HG03039 (cell line): Measurements from ENCODE around the gene KRTAP9-6.
"Not testable (repeated sequence)": the region's sequence is repeated elsewhere in the genome, so short reads cannot be mapped to it uniquely, and the experiment has no call there.

Experiments
- ATAC-seq: cut with Tn5 transposase; IDR thresholded peaks from one replicate; pipeline ENCODE4 v1.9.1; 2021; ENCODE audit warnings: mild to moderate bottlenecking, moderate library complexity; ENCODE audit not compliant: unreplicated experiment

The KRTAP9-6 gene

GRCh38 chr17:41265078-41265477 is at the start of gene KRTAP9-6:
KRTAP9-6 (plus strand) TSS chr17:41265378; CDS start chr17:41265378, 0 bp downstream.
- no peak for ATAC-seq

- no peak for ATAC-seq
Observed at GRCh38 chr17:41215681-41216080, 49.5 kb upstream of the KRTAP9-6 start.

GRCh38 chr17:41223821-41224220 is 41.4 kb upstream of the KRTAP9-6 start:
- ATAC-seq = no peak

GRCh38 chr17:41226051-41226450 is 39.1 kb upstream of the KRTAP9-6 start:
- no peak for ATAC-seq

GRCh38 chr17:41226598-41227095 is 38.5 kb upstream of the KRTAP9-6 start, which contains the start of gene KRTAP9-2:
KRTAP9-2 (plus strand) TSS chr17:41226648; CDS start chr17:41226655, 7 bp downstream.
- not testable (repeated sequence) for ATAC-seq

DNA sequence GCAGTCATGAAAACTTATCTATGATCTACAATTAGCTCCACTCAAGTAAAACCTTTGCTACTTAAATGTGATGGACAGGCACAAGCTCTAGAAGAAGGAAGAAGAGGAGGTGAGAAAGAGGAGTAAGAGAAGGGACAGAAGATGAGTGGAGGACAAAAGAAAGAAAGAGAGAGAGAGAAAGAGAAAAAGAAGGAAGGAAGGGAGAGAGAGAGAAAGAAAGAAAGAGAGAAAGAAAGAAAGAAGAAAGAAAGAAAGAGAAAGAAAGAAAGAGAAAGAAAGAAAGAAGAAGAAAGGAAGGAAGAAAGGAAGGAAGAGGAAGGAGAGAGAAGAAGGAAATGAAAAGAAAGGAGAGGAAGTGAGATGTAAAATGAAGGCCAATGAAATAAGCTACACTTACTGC is 35.1 kb upstream of the KRTAP9-6 start:
- ATAC-seq = no peak

- ATAC-seq = no peak
Observed at GRCh38 chr17:41231731-41232130, 33.4 kb upstream of the KRTAP9-6 start.

DNA sequence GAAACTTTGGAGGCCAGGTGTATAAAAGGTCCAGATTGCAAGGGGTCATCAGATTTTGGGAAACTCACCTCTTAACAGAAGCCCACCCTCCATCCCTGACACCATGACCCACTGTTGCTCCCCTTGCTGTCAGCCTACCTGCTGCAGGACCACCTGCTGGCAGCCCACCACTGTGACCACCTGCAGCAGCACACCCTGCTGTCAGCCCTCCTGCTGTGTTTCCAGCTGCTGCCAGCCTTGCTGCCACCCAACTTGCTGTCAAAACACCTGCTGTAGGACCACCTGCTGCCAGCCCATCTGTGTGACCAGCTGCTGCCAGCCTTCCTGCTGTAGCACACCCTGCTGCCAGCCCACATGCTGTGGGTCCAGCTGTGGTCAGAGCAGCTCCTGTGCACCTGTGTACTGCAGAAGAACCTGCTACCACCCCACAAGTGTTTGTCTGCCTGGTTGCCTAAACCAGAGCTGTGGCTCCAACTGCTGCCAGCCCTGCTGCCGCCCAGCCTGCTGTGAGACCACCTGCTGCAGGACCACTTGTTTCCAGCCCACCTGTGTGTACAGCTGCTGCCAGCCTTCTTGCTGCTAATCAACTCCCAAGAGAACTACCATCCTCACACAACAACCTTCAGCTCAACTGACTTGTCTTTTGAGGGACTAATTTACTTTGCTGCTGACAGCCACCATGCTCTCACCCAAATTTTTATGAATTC is 32.6 kb upstream of the KRTAP9-6 start, which contains the start of gene KRTAP9-3:
Gene KRTAP9-3, plus strand, starts transcription at position 51 of the 707 bp plus-strand sequence. Its CDS starts 53 bp downstream, at position 104.
- not testable (repeated sequence) for ATAC-seq

DNA sequence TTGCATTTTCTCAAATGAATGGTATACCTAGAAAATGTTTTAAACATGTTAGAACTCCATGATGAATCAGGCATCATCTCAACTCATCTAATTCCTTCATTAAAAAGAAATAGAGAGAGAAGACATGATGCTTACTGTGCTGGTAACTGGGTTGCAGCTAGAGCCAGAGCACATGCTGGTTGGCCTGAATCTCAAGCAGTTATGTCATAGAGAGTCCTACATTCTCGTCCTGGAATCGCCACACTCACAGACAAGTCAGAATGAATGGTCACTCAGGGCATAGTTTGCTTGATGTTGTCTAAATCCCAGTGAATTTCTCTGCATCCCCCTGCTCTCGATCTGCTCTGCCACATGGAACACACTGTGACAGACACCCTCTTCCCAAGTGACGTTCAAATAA is 28.1 kb upstream of the KRTAP9-6 start:
- ATAC-seq = not testable (repeated sequence)

DNA sequence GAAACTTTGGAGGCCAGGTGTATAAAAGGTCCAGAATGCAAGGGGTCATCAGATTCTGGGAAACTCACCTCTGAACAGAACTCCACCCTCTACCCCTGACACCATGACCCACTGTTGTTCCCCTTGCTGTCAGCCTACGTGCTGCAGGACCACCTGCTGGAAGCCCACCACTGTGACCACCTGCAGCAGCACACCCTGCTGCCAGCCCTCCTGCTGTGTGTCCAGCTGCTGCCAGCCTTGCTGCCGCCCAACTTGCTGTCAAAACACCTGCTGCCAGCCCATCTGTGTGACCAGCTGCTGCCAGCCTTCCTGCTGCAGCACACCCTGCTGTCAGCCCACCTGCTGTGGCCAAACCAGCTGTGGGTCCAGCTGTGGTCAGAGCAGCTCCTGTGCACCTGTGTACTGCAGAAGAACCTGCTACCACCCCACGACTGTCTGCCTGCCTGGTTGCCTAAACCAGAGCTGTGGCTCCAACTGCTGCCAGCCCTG is 27.2 kb upstream of the KRTAP9-6 start, which contains the start of gene KRTAP9-8:
Gene KRTAP9-8, plus strand, starts transcription at position 51 of the 489 bp plus-strand sequence. Its CDS starts 53 bp downstream, at position 104.
- not testable (repeated sequence) for ATAC-seq

- ATAC-seq = not testable (repeated sequence)
Observed at GRCh38 chr17:41246995-41247787, 18.0 kb upstream of the KRTAP9-6 start.

DNA sequence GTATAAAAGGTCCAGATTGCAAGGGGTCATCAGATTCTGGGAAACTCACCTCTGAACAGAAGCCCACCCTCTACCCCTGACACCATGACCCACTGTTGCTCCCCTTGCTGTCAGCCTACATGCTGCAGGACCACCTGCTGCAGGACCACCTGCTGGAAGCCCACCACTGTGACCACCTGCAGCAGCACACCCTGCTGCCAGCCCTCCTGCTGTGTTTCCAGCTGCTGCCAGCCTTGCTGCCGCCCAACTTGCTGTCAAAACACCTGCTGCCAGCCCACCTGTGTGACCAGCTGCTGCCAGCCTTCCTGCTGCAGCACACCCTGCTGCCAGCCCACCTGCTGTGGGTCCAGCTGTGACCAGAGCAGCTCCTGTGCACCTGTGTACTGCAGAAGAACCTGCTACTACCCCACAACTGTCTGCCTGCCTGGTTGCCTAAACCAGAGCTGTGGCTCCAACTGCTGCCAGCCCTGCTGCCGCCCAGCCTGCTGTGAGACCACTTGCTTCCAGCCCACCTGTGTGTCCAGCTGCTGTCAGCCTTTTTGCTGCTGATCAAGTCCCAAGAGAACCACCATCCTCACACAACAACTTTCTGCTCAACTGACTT is 15.4 kb upstream of the KRTAP9-6 start, which contains the start of gene KRTAP9-4:
Gene KRTAP9-4, plus strand, starts transcription at position 51 of the 604 bp plus-strand sequence. Its CDS starts 34 bp downstream, at position 85.
- not testable (repeated sequence) for ATAC-seq

DNA sequence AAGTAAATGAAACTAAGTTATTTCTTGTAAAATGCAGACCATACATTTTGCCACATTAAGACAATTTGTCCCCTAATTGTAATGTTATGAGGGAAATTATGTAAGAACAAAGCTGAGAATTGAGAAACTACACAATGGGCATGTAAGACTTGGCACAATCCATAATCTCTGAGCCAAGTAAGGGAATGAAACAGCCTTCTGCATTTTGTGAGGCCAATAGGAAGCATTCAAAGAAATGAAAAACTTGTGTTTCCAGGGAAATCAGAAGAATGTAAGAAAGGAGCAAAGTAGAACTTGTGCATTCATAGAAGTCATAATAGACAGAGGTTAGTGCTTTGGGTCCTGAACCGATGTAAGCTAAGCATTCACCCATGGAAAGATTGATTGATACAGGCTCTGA is 13.9 kb upstream of the KRTAP9-6 start:
- no peak for ATAC-seq

GRCh38 chr17:41254861-41255260 is 10.3 kb upstream of the KRTAP9-6 start:
- ATAC-seq = no peak

- not testable (repeated sequence) for ATAC-seq
Observed at GRCh38 chr17:41255381-41256290, 9.5 kb upstream of the KRTAP9-6 start, which contains the start of gene KRTAP9-9. KRTAP9-9 (plus strand) TSS chr17:41255384.

- ATAC-seq = no peak
Observed at GRCh38 chr17:41256291-41256685, 8.9 kb upstream of the KRTAP9-6 start.

DNA sequence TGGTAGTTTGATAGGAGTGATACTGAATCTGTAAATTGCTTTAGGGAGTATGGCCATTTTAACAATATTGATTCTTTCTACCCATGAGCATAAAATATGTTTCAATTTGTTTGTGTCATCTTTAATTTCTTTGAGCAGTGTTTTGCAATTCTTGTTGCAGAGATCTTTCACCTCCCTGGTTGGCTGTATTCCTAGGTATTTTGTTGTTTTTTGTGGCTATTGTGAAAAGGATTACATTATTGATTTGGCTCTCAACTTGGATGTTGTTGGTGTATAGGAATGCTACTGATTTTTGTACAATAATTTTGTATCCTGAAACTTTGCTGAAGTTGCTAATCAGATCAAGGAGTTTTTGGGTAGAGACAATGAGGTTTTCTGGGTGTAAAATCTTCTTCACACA is 6.8 kb upstream of the KRTAP9-6 start:
- no peak for ATAC-seq

GRCh38 chr17:41263212-41263611 is 2.0 kb upstream of the KRTAP9-6 start:
- no peak for ATAC-seq

GRCh38 chr17:41264599-41264998 is 579 bp upstream of the KRTAP9-6 start:
- ATAC-seq = no peak

DNA sequence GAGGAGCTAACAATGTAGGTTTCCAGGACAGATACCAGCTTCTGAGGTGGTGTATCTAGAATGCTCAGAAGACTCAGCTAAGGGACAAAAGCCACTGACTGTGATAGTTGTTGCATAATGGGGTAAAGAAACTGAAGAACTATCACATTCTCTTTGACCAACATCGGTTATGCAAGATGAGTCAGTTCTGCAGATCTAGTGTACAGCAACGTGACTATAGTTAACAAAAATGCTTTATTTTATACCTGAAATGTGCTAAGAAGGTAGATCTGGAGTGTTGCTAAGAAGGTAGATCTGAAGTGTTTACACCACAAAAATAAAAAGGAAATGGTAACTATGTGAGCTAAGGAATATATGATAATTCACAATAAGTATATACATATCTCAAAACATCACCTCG is 2.5 kb downstream of the KRTAP9-6 start:
- no peak for ATAC-seq
